ES-I3 (cell line): ENCODE measurements around the gene ITIH3.

Experiments
- H3K36me3 ChIP-seq: 2 replicates; pipeline ENCODE4 v1.6.1; 2013; ENCODE audit warnings: mild to moderate bottlenecking, low read length, control low read depth, moderate library complexity; ENCODE audit not compliant: insufficient read depth
- H3K4me1 ChIP-seq: 2 replicates; pipeline ENCODE4 v1.6.1; 2013; ENCODE audit warnings: mild to moderate bottlenecking, control low read depth, low read length; ENCODE audit not compliant: insufficient read depth
- H3K9ac ChIP-seq: 2 replicates; pipeline ENCODE4 v1.6.1; 2013; ENCODE audit warnings: low read depth, mild to moderate bottlenecking, low read length, moderate library complexity
- H3K9me3 ChIP-seq: 2 replicates; pipeline ENCODE4 v1.6.1; 2013; ENCODE audit warnings: mild to moderate bottlenecking, low read length, moderate library complexity; ENCODE audit not compliant: control insufficient read depth, insufficient read depth

ITIH3 gene

DNA sequence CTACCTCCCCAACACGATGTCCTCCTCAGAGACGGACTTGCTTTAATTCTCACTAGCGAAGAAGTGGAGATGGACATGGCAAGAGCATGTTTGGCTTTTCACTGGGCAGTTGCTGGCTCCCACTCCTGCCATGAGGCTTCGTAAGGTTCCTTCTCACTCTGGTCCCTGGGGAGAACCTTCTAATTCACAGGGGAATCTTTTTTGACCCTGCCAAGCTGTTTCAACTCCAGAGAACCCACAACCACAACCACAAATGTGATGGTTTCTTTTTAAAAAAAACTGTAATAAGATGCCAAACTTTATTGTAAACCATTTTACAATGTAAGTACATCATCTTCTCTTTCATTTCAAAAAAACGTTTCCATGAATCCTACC, 41.9 kb downstream of the ITIH3 start:
- H3K36me3 ChIP-seq: no peaks in the 10 kb centered on the region
- no peaks in the 10 kb centered on the region for H3K9me3 ChIP-seq
- H3K9ac ChIP-seq: no peak overlapping the region
- peaks cover 6% of the 10 kb centered on the region; the same call in 1 of the 2 replicates for H3K4me1 ChIP-seq

DNA sequence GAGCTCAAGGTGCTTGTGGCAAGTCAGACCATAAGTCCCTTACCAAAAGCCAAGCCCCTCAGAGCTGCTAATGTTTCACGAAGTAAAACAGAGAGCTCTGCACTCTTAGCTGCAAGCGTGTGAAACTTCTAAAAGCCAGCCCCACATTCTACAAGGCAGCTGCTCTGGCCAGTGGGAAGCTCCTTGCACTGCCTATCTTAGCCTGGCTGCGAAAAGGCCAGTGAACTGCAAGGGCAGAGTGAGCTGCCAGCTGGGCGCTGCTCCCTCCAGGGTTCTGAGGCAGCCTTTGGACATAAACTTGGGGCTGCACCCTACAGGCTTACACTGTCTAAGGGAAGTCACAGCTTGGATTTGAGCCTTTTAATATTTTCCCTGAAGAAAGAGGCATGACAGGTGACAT, 42.4 kb downstream of the ITIH3 start:
- Histone ChIP-seq H3K36me3 (no peaks in the 10 kb centered on the region), H3K9me3 (no peaks in the 10 kb centered on the region), H3K4me1 (peaks cover 6% of the 10 kb centered on the region; the same call in 1 of the 2 replicates), H3K9ac (no peak overlapping the region)

DNA sequence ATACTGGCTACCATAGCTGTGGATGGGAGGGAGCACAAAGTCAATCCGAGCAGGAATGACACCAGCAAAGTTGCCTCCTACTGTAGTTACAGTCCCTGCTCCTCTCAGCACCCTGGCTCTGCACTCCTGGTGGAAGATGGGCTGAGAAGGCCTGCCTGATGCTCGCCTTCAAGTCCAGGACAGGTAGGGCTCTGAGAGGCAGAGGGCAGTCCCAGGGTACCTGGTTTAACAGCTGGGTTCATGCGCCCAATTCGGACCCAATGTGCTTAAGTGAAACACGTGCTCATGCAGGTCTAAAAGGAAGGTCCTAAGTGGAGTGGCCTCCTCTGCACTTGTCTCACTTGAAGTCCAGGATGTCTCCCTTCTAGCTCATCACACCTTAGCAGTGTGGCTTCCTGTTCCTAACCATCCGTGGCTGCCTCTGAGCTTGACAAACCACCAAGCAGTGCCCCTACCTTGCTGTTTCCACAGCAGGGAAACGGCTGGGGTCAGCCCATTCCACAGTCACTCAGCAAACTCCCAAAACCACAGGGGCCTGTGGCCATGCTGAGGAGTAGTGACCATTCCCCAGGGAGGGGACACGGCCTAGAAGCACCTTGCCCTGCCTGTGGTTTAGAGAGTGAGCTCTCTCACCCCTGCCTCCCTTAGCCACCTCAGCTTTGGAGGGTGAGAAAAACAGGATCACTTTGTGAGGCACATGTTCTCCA, 44.1 kb downstream of the ITIH3 start:
- H3K9me3 ChIP-seq: no peaks in the 10 kb centered on the region
- H3K36me3 ChIP-seq: no peaks in the 10 kb centered on the region
- peaks cover 6% of the 10 kb centered on the region; the same call in 1 of the 2 replicates for H3K4me1 ChIP-seq
- H3K9ac ChIP-seq: no peak overlapping the region

DNA sequence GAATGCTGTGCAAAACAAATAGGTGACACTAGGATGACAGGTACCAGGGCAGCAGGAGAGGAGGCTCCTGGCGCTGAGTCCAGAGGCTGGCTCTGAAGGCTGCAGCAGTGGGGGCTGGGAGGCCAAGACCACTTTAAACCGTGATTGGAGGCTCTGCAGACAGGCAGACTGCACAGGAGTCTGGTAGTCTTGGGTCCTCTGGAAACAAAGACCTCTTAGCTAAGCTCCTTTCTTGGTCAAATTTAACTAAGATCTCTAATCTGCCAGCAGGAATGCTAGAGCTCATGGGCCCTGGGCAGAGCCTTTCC, 44.6 kb downstream of the ITIH3 start:
- H3K9ac ChIP-seq: no peak overlapping the region
- H3K4me1 ChIP-seq: peaks cover 6% of the 10 kb centered on the region; the same call in 1 of the 2 replicates
- no peaks in the 10 kb centered on the region for H3K36me3 ChIP-seq
- no peaks in the 10 kb centered on the region for H3K9me3 ChIP-seq

DNA sequence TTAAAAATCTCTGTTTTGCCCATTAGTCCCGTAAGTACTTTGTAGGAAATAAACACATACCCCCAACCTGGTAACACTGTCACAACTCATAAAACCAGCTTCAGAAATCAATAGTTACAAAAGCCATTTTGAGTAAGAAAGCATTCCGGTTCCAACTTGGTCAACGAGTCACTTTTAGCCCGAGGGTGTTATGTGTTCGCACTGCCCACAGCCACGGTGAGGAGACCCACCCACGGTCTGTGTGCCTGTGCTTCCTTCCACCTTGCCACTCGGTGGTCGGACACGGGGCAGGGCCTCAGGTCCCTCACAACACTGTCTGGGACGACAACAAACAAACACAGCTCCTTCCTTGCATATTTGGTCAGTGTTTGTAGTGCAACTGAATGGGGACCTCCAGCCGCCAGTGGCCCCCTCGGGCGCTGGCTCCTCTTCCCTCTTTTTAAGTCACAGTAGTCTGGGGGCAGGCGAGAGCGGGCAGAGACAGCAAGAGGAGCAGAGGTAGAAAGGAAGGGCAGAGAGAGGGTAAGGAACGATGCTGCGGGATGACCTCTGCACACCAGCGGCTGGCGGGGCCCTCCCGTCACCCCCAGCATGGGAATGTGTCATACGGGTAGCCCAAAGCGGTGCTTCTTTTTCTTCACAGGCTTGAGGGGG, 45.4 kb downstream of the ITIH3 start:
- no peaks in the 10 kb centered on the region for H3K36me3 ChIP-seq
- H3K9ac ChIP-seq: no peak overlapping the region
- peaks cover 6% of the 10 kb centered on the region; the same call in 1 of the 2 replicates for H3K4me1 ChIP-seq
- H3K9me3 ChIP-seq: no peaks in the 10 kb centered on the region

DNA sequence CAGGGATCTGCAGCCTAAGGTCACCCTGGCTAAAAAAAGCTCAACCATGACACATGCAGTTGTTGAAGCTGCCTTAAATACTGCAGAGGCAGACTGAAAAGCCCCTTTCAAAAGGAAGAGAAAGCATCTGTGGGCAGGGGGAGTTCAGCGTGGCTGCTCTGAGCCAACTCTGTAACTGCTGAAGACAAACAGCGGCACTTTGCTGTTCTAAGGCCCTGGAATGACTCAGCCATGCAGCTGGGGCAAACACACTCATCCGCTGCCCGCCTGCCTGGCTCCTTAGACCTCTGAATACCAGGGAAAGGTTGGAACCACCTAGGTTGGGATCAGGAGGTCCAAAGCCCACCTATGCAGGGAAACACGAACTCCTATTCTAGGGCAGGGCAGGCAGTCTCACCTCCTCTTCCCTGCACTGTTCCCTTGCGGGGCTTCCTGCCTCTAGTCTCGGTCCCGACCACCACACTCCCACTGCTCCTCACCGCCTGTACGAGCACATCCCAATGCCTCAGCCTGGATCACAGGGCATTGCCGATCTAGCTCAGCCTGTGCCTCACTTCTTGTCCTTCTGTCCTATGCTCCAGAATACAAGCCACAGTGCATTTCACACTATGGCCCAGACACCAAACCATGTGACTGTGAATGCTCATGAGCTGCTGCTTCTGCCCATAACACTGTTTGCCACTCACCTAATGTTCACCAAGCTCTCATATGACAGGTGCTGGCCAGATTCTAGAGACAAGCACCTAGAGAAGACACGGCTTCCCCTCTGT, 46.8 kb downstream of the ITIH3 start:
- no peaks in the 10 kb centered on the region for H3K36me3 ChIP-seq
- H3K4me1 ChIP-seq: no peaks in the 10 kb centered on the region; the same call in 1 of the 2 replicates
- no peak overlapping the region for H3K9ac ChIP-seq
- no peaks in the 10 kb centered on the region for H3K9me3 ChIP-seq

DNA sequence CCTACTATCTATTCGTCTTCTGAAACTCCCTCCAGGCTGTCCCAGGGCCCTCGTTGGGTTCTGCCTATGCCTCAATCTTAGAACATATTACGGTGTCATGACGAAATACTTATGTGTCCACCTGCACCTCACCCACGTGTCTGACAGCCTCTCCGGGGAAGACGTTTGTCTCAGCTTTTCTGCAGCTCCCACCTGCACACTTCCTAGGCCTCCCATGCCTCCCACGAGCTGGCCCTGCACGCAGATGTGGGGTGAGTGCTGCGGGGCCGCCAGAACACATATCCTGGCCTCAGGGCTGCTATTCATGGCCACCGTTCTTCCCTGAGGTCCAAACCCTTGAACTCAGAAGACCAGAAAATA, 47.4 kb downstream of the ITIH3 start:
- H3K36me3 ChIP-seq: no peaks in the 10 kb centered on the region
- no peaks in the 10 kb centered on the region for H3K9me3 ChIP-seq
- H3K4me1 ChIP-seq: no peaks in the 10 kb centered on the region; the same call in 1 of the 2 replicates
- no peak overlapping the region for H3K9ac ChIP-seq

DNA sequence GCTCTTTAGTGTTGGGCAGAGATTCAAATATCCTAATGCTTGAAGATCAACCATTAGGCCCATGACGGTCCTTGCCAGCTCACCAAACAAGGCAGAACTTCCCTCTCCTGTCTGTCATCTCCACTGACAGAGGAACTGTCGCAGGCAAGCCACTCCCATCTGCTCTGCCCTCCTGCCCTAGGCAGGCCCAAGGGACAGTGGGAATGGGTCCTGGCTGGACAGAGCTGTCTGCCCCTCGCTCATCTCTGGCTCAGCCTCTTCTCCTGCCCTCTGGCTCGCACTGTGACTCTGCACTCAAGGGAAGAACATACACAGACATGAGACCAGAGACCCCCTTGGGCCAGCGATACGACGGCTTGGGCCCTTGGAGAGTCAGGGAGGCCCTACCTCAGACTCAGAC, 47.8 kb downstream of the ITIH3 start:
- H3K4me1 ChIP-seq: no peaks in the 10 kb centered on the region; the same call in 1 of the 2 replicates
- no peak overlapping the region for H3K9ac ChIP-seq
- H3K9me3 ChIP-seq: no peaks in the 10 kb centered on the region
- no peaks in the 10 kb centered on the region for H3K36me3 ChIP-seq

DNA sequence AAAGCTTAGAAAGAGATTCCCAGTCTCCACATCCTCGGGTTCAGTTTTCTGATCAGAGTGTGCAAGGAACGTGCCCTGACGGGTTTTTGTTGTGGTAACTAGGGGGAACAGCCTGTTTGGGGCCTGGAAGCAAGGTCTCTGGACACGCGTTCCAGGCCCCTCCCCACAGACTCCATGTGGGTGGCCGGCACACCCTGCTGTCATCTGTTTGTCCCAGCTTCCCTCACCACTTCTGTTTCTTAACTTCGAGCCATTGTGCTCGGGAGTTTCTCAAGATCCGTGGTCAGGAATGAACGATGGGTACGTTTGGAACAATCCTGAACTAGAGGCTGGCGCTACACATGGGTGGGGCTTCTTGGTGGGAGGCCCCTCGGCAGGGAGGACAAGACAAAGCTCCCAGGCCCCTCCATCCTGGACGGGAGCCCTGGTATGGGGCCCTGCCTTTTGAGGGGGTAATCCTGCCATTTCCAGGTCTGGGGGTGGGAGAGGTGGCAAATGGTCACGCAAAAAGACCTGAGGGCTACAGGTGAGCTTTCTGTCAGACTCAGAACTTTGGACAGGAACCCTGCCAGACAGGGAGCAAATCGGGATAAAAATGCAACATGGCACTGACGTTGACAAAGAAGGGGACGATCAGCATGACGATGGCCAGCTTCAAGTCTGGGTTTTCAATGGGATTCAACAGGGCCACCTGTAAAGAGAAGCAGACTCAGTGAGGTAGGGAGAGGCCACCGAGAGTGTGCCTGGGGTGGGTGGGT, 48.7 kb downstream of the ITIH3 start:
- H3K36me3 ChIP-seq: peaks cover 7% of the 10 kb centered on the region; the same call in 1 of the 2 replicates
- H3K9me3 ChIP-seq: no peaks in the 10 kb centered on the region
- no peak overlapping the region for H3K9ac ChIP-seq
- H3K4me1 ChIP-seq: no peaks in the 10 kb centered on the region; the same call in 1 of the 2 replicates

DNA sequence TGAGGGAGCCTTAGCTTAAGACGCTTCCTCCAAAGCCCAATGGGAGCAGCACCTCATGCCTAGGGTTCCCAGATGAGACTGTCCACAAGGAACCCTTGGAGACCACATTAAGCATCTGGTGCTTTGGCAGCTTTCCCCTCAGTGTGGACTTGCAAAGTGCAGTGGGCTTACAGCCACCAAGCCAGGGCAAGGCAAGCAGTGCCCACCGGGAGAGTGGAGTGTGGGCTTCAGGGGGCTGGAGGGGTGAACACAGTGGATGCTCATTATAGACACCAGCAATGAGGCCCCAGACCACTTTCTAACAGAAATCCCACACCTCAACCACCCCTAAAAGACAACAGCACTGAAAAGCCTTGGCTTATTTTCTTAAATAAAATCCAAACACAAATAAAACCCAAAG, 49.3 kb downstream of the ITIH3 start:
- Histone ChIP-seq H3K9me3 (no peaks in the 10 kb centered on the region), H3K9ac (no peak overlapping the region), H3K4me1 (no peaks in the 10 kb centered on the region; the same call in 1 of the 2 replicates), H3K36me3 (peaks cover 7% of the 10 kb centered on the region; the same call in 1 of the 2 replicates)

DNA sequence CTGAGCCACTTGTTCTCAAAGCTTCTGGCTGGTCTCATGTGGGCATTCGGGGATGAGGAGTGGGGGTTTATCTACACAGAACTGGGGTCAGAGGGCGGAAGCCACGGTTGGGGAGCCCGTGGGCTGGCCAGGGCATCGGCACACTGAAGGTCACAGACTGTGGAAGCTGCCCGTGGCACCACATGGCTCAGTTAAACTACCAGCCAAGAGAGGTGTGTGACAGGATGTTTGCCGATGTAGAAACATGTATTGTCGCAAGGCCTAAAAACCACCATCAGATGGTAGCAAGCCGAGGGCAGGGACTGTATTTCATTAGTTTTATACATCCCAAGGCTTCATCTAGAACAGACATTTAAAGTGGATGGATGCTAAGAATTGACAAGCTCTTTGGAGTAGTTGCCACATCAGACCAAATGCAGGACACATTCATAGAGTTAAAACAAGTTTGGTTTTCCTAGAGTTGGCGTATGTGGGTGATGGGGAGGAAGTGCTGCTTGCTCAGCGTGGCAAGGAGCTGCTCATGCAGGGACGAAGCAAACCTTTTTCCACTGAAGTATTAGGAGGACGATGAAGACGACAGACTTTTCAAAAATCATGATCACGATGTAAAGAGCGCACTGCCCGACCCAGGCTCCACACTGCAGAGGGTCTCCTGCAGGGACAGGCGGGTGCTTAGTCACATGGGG, 49.8 kb downstream of the ITIH3 start:
- Histone ChIP-seq H3K36me3 (peaks cover 7% of the 10 kb centered on the region; the same call in 1 of the 2 replicates), H3K9ac (no peak overlapping the region), H3K9me3 (no peaks in the 10 kb centered on the region), H3K4me1 (no peaks in the 10 kb centered on the region; the same call in 1 of the 2 replicates)

DNA sequence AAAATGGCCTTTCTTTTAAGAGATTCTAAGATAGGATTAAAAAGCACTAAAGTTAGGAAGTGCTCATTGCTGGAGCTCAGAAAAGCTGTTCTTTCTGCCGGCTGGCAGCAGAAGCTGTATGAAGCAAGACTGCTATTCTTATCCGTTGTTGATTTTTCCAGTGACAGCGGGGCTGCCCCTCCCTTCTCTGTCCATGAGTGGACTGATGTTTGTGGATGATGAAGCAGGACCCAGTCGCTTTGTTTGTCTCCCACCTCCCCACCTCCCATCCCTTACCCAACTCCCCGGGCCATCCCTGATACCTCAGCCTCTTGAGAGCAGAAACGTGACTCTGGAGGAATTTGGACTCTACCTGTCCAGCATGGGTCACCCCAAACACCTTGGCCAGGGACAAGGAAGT, 50.6 kb downstream of the ITIH3 start:
- Histone ChIP-seq H3K4me1 (no peaks in the 10 kb centered on the region; the same call in 1 of the 2 replicates), H3K9me3 (no peaks in the 10 kb centered on the region), H3K9ac (no peak overlapping the region), H3K36me3 (peaks cover 7% of the 10 kb centered on the region; the same call in 1 of the 2 replicates)

DNA sequence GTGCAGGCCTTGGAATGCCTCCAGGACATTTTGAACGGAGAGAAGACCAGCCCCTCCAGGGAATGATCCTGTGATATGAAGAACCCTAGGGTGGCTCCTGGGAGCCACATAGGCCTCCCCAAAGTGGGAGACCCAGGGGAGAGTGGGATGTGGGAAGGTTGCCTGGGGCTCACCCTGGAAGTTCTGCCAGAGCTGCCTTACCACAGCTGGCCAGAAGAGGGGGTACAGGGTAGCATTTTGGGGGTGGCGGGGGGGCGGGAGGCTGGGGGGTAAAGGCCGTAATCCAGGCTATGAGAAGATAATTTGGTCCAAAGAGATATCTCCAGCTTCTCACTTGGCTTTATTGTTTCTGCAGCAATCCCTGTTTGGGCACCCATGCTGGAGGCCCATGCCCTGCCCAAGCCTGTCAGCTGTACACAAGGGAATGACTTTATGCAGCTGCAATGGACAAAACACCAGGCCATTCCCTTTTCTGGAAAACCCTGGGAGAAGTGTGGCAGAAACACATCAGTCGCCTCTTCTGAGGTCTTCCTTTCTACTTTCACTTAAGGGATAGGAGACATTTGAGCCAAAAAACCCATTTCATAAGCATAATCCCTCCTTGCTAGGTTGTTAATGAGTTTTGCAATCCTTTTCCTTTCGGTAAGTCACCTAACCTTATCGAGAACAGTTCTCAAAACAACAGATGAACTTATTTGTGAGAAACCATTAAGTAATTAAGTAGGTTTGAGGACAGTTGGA, 51.3 kb downstream of the ITIH3 start:
- Histone ChIP-seq H3K9ac (no peak overlapping the region), H3K9me3 (no peaks in the 10 kb centered on the region), H3K4me1 (no peaks in the 10 kb centered on the region; the same call in 1 of the 2 replicates), H3K36me3 (peaks cover 7% of the 10 kb centered on the region; the same call in 1 of the 2 replicates)
